H1 (cell line): ENCODE results near the gene FUT6. TPM values are rescaled to one million over a fixed set of nuclear protein-coding genes. Genes with fewer than 3 reads are reported as not detected.

Experiments used
- CTCF ChIA-PET: fragments of 300-600 bp; sonication (Branson Sonifier 250); formaldehyde crosslinking; loops from one replicate; lab custom pipeline; 2021; ENCODE audit not compliant: partially characterized antibody; lab: Charles Lee
- POLR2A ChIA-PET: fragments of 300-600 bp; sonication (Branson Sonifier 250); formaldehyde crosslinking; loops from one replicate; lab custom pipeline; 2021; ENCODE audit warnings: inconsistent platforms; ENCODE audit not compliant: partially characterized antibody; lab: Charles Lee
- DNase-seq, 2 experiments: peaks; one replicate each; pipeline versions ENCODE4 v3.0.0 to v3.0.0-alpha.2; 2010 to 2022; ENCODE audit warnings: low spot score in 2 of 2, low read depth in 1 of 2, mixed read lengths in 1 of 2
- FAIRE-seq: peaks from 2 replicates; lab custom pipeline; 2011; peaks lifted over from hg19 to GRCh38; lab: Jason Lieb, UNC
- H2AFZ ChIP-seq: 2 replicates; pipeline ENCODE4 v1.8.1; 2012; ENCODE audit warnings: low read length, inconsistent platforms
- H2AK5ac ChIP-seq: 2 replicates; pipeline ENCODE4 v1.6.1; 2013; ENCODE audit warnings: low read depth, low read length
- H2BK120ac ChIP-seq: replicated peaks from 2 replicates; pipeline ENCODE3; 2013; ENCODE audit warnings: low read depth, low read length, inconsistent platforms
- H2BK12ac ChIP-seq: 2 replicates; pipeline ENCODE4 v1.6.1; 2013; ENCODE audit warnings: low read depth, low read length
- H2BK15ac ChIP-seq: 2 replicates; pipeline ENCODE4 v1.6.1; 2013; ENCODE audit warnings: low read length
- H2BK20ac ChIP-seq: 2 replicates; pipeline ENCODE4 v1.6.1; 2013; ENCODE audit warnings: low read length
- H2BK5ac ChIP-seq: 2 replicates; pipeline ENCODE4 v1.6.1; 2013; ENCODE audit warnings: low read depth, low read length
- H3K14ac ChIP-seq: 2 replicates; pipeline ENCODE4 v1.6.1; 2013; ENCODE audit warnings: inconsistent platforms; ENCODE audit not compliant: insufficient read length
- H3K18ac ChIP-seq: 2 replicates; pipeline ENCODE4 v1.6.1; 2013; ENCODE audit warnings: low read length; ENCODE audit errors: extremely low read depth
- H3K23ac ChIP-seq: 2 replicates; pipeline ENCODE4 v1.6.1; 2013; ENCODE audit warnings: inconsistent platforms; ENCODE audit not compliant: insufficient read length
- H3K23me2 ChIP-seq: 2 replicates; pipeline ENCODE4 v1.6.1; 2013; ENCODE audit warnings: low read depth, low read length
- H3K27ac ChIP-seq: 2 replicates; pipeline ENCODE4 v1.6.1; 2011; ENCODE audit warnings: low read depth, low read length, inconsistent platforms
- H3K27me3 ChIP-seq, 4 experiments: replicated peaks in 1 of 4; 1 replicate in 1 of 4; 2 replicates in 3 of 4; pipeline versions ENCODE4 v1.6.1 to v1.8.1; 2011 to 2013; ENCODE audit warnings: low read length in 3 of 4, mild to moderate bottlenecking in 3 of 4, inconsistent platforms in 2 of 4, mixed read lengths in 2 of 4, moderate library complexity in 1 of 4; ENCODE audit not compliant: control insufficient read depth in 3 of 4, insufficient read depth in 3 of 4; ENCODE audit errors: extremely low read depth in 1 of 4
- H3K36me3 ChIP-seq, 4 experiments: 2 replicates each; pipeline versions ENCODE4 v1.6.1 to v1.8.1; 2011 to 2013; ENCODE audit warnings: mild to moderate bottlenecking in 4 of 4, low read length in 3 of 4, moderate library complexity in 2 of 4, control low read depth in 1 of 4, inconsistent platforms in 1 of 4; ENCODE audit not compliant: insufficient read depth in 4 of 4, control insufficient read depth in 2 of 4
- H3K4ac ChIP-seq: replicated peaks from 2 replicates; pipeline ENCODE3; 2013; ENCODE audit warnings: low read length, low read depth, mixed read lengths, inconsistent platforms; ENCODE audit not compliant: insufficient read length
- H3K4me1 ChIP-seq, 4 experiments: replicated peaks in 1 of 4; 1 replicate in 1 of 4; 2 replicates in 3 of 4; pipeline versions ENCODE4 v1.6.1 to v1.8.1; 2011 to 2013; ENCODE audit warnings: low read length in 3 of 4, inconsistent platforms in 2 of 4, mixed read lengths in 1 of 4; ENCODE audit not compliant: insufficient read depth in 4 of 4, control insufficient read depth in 3 of 4
- H3K4me2 ChIP-seq, 2 experiments: 2 replicates each; pipeline versions ENCODE4 v1.6.1 to v1.8.1; 2011 to 2013; ENCODE audit warnings: low read depth in 2 of 2, low read length in 2 of 2, control low read depth in 1 of 2, inconsistent platforms in 1 of 2, mild to moderate bottlenecking in 1 of 2; ENCODE audit not compliant: insufficient read depth in 1 of 2
- H3K4me3 ChIP-seq, 4 experiments: fragments of 200-600, 300-600 bp in 1 of 4; sonication (generic), shearing (Covaris generic), sonication (Bioruptor Twin) in 1 of 4; 2 replicates each; pipeline versions ENCODE4 v1.5.1 to v1.8.1; 2011 to 2016; ENCODE audit warnings: low read length in 4 of 4, low read depth in 3 of 4, control low read depth in 2 of 4, inconsistent platforms in 2 of 4, mild to moderate bottlenecking in 2 of 4, mixed read lengths in 1 of 4, moderate library complexity in 1 of 4; ENCODE audit not compliant: insufficient read depth in 2 of 4; ENCODE audit errors: extremely low read depth in 1 of 4
- H3K56ac ChIP-seq: replicated peaks from 2 replicates; pipeline ENCODE3; 2013; ENCODE audit warnings: low read depth, mild to moderate bottlenecking, mixed read lengths, low read length, inconsistent platforms; ENCODE audit not compliant: insufficient read length
- H3K79me1 ChIP-seq: 2 replicates; pipeline ENCODE4 v1.6.1; 2013; ENCODE audit warnings: low read depth, low read length, control low read depth
- H3K79me2 ChIP-seq, 2 experiments: 2 replicates each; pipeline versions ENCODE4 v1.6.1 to v1.8.1; 2012 to 2013; ENCODE audit warnings: low read length in 2 of 2, mild to moderate bottlenecking in 2 of 2, inconsistent platforms in 1 of 2; ENCODE audit not compliant: insufficient read depth in 2 of 2, control insufficient read depth in 1 of 2
- H3K9ac ChIP-seq, 4 experiments: replicated peaks in 1 of 4; 1 replicate in 1 of 4; 2 replicates in 3 of 4; pipeline versions ENCODE4 v1.6.1 to v1.8.1; 2011 to 2013; ENCODE audit warnings: low read depth in 3 of 4, low read length in 3 of 4, control low read depth in 2 of 4, mild to moderate bottlenecking in 2 of 4, moderate library complexity in 2 of 4, inconsistent platforms in 1 of 4; ENCODE audit errors: extremely low read depth in 1 of 4
- H3K9me3 ChIP-seq, 2 experiments: 2 replicates each; pipeline versions ENCODE4 v1.6.1 to v1.8.1; 2012 to 2013; ENCODE audit warnings: mild to moderate bottlenecking in 2 of 2, moderate library complexity in 2 of 2, control low read depth in 1 of 2, inconsistent platforms in 1 of 2, low read depth in 1 of 2, low read length in 1 of 2, mixed read lengths in 1 of 2; ENCODE audit not compliant: insufficient read depth in 2 of 2
- H4K20me1 ChIP-seq, 2 experiments: replicated peaks in 1 of 2; 2 replicates each; pipeline versions ENCODE3 to v1.8.1; 2011 to 2013; ENCODE audit warnings: inconsistent platforms in 2 of 2, low read length in 2 of 2, mild to moderate bottlenecking in 1 of 2; ENCODE audit not compliant: insufficient read depth in 2 of 2, control insufficient read depth in 1 of 2
- H4K5ac ChIP-seq: 2 replicates; pipeline ENCODE4 v1.6.1; 2013; ENCODE audit warnings: low read length, low read depth, mixed read lengths, inconsistent platforms; ENCODE audit not compliant: insufficient read length
- H4K8ac ChIP-seq: 2 replicates; pipeline ENCODE4 v1.8.0; 2013; ENCODE audit warnings: mild to moderate bottlenecking, moderate library complexity, low read length, inconsistent platforms; ENCODE audit not compliant: insufficient read depth; ENCODE audit errors: extremely low read depth
- H4K91ac ChIP-seq: replicated peaks from 2 replicates; pipeline ENCODE3; 2013; ENCODE audit warnings: low read length, mixed read lengths, inconsistent platforms; ENCODE audit not compliant: insufficient read length
- ATF2 ChIP-seq: IDR thresholded peaks from 2 replicates; pipeline ENCODE4 v1.6.1; 2012; ENCODE audit warnings: low read length, inconsistent platforms
- BRCA1 ChIP-seq: IDR thresholded peaks from 2 replicates; pipeline ENCODE4 v1.6.1; 2012; ENCODE audit warnings: low read depth, low read length, improper control_type of control experiment
- CTCF ChIP-seq, 3 experiments: IDR thresholded peaks; 1 replicate in 2 of 3; 2 replicates in 1 of 3; pipeline versions ENCODE4 v1.5.1 to v1.6.1; 2011; ENCODE audit warnings: low read length in 3 of 3, mild to moderate bottlenecking in 3 of 3, inconsistent platforms in 2 of 3, low read depth in 1 of 3, moderate library complexity in 1 of 3; ENCODE audit not compliant: insufficient read depth in 1 of 3; ENCODE audit errors: control extremely low read depth in 1 of 3
- HDAC2 ChIP-seq, 2 experiments: fragments of 300-600 bp in 1 of 2; sonication (generic) in 1 of 2; IDR thresholded peaks; 2 replicates each; pipeline ENCODE4 v1.6.1; 2011 to 2012; ENCODE audit warnings: low read depth in 2 of 2, low read length in 2 of 2, mild to moderate bottlenecking in 2 of 2, moderate library complexity in 2 of 2, borderline replicate concordance in 1 of 2, inconsistent platforms in 1 of 2
- JUN ChIP-seq: IDR thresholded peaks from 2 replicates; pipeline ENCODE4 v1.6.1; 2011; ENCODE audit warnings: low read depth, mild to moderate bottlenecking, improper control_type of control experiment, low read length
- POLR2AphosphoS5 ChIP-seq: IDR thresholded peaks from 2 replicates; pipeline ENCODE4 v1.6.1; 2011; ENCODE audit warnings: low read depth, low read length
- TBP ChIP-seq: IDR thresholded peaks from 2 replicates; pipeline ENCODE4 v1.6.1; 2011; ENCODE audit warnings: low read depth, low read length, improper control_type of control experiment
- WGBS, 2 experiments: shearing (Covaris generic) in 1 of 2; methylation state at CpG; one replicate each; pipeline versions ENCODE4 v1.1.6 to v1.1.7; 2013 to 2015; ENCODE audit warnings: low lambda C conversion rate in 2 of 2, mixed read lengths in 2 of 2, inconsistent platforms in 1 of 2, low coverage in 1 of 2, missing lambda C conversion rate in 1 of 2; ENCODE audit not compliant: insufficient replicate concordance in 2 of 2, insufficient coverage in 1 of 2, insufficient read length in 1 of 2; ENCODE audit errors: extremely low coverage in 1 of 2, missing lambda C conversion rate in 1 of 2; 5-methylcytosine and 5-hydroxymethylcytosine counted together
- polyA plus RNA-seq, 7 experiments: library from polyadenylated mRNA; depleted of rRNA in 3 of 7; stranded (reverse) in 5 of 7; unstranded in 2 of 7; fragments of >200 nt in 5 of 7; fragments of 200-250 nt in 2 of 7; gene quantifications; 1 replicate in 5 of 7; 2 replicates in 1 of 7; 4 replicates in 1 of 7; pipeline versions ENCODE4 v1.2.1 to v1.2.3, GENCODE V29; 2011 to 2013; ENCODE audit warnings: missing spikeins in 2 of 7, mixed read lengths in 2 of 7
- total RNA-seq: library from RNA; stranded (reverse); fragmentation: NEBNext Ultra II Directional; extraction: Animal tissue kit (Norgen Biotek cat#: 25700); gene quantifications from 2 replicates; pipeline ENCODE4 v1.2.1, GENCODE V29; 2021
- TF ChIP-seq, protein P1 (sequence below): IDR thresholded peaks from 2 replicates; pipeline ENCODE4 v1.6.1; 2011; ENCODE audit warnings: low read depth, mild to moderate bottlenecking, low read length; ENCODE audit not compliant: insufficient read depth

FUT6 gene
- total and polyA plus RNA-seq, 2 of the 8 experiments (the other 6 are each of a cell fraction or from before 2014, with no cell fraction given), result not detected

- no peak overlapping the region for H3K4me3 ChIP-seq
- ChIA-PET CTCF (interaction anchor here (0.7 to 4.5 kb wide), 14 partner anchors 12 to 216 kb away, joined by 3 to 32 read pairs (median 4); partner anchors contain the start of gene PRR22), POLR2A (interaction anchor here (0.6 to 2.2 kb wide), 4 partner anchors 20 to 97 kb away, joined by 3 to 10 read pairs (median 6); partner anchors contain the start of gene NDUFA11)
- H3K56ac ChIP-seq, result no peak overlapping the region
- 78% methylated on average over 5 of the region's 5 CpGs; no CpG with 5 or more reads in 1 of the 2 experiments for WGBS, 2 experiments
- H3K14ac ChIP-seq, result no peak overlapping the region
- no peak overlapping the region for H2BK15ac ChIP-seq
- peaks cover 2 to 16% (median 8%) of the 10 kb centered on the region in 4 experiments; a peak in 6 of 7 replicates for H3K27me3 ChIP-seq
- no peaks in the 10 kb centered on the region for H3K9me3 ChIP-seq
- no peak overlapping the region for H3K4me2 ChIP-seq
- H3K18ac ChIP-seq, result no peak overlapping the region
- no peak overlapping the region for H2BK5ac ChIP-seq
- no peak overlapping the region for H3K4ac ChIP-seq
- no peak overlapping the region for H4K91ac ChIP-seq
- no peak overlapping the region for H2AFZ ChIP-seq
- H3K23ac ChIP-seq, result no peak overlapping the region
- no peaks in the 10 kb centered on the region for H3K36me3 ChIP-seq
- no peaks in the 10 kb centered on the region; a peak in 1 of 4 replicates for H3K79me2 ChIP-seq
- H2BK20ac ChIP-seq, result no peak overlapping the region
- no peak overlapping the region for H4K8ac ChIP-seq
- FAIRE-seq (no peak), DNase-seq (no peak)
- no peak overlapping the region for H3K9ac ChIP-seq
- H4K5ac ChIP-seq, result no peak overlapping the region
- H3K4me1 ChIP-seq, result peaks cover 0 to 17% (median 10%) of the 10 kb centered on the region in 4 experiments; a peak in 5 of 7 replicates
- peaks cover 6% of the 10 kb centered on the region for H3K23me2 ChIP-seq
- peaks cover 0 to 6% of the 10 kb centered on the region in 2 experiments for H4K20me1 ChIP-seq
- H3K27ac ChIP-seq, result no peak overlapping the region
- H2AK5ac ChIP-seq, result no peak overlapping the region
- no peak overlapping the region for H2BK12ac ChIP-seq
- H2BK120ac ChIP-seq, result no peak overlapping the region
- H3K79me1 ChIP-seq, result peaks cover 4% of the 10 kb centered on the region; the same call in 1 of the 2 replicates
- no peak for TF ChIP-seq BRCA1
- no peak for TF ChIP-seq TBP
- no peak for TF ChIP-seq HDAC2 (IDR thresholded peaks at IDR 0.05; ENCODE audit: borderline replicate concordance in 1 of 2, low read depth in 2 of 2, low read length in 2 of 2)
- no peak for TF ChIP-seq ATF2
- no peak for TF ChIP-seq JUN
- TF ChIP-seq CTCF (IDR thresholded peaks at IDR 0.05; ENCODE audit: control extremely low read depth in 1 of 3, insufficient read depth in 1 of 3, low read depth in 1 of 3, low read length in 3 of 3), result no peak
- no peak for TF ChIP-seq POLR2AphosphoS5
- TF ChIP-seq, protein P1, sequence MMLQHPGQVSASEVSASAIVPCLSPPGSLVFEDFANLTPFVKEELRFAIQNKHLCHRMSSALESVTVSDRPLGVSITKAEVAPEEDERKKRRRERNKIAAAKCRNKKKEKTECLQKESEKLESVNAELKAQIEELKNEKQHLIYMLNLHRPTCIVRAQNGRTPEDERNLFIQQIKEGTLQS, result no peak
These were observed 32.6 kb downstream of the FUT6 start for GRCh38 chr19:5806905-5807304.
